ENCODE results near the gene TRAF3IP3.
"Not testable (repeated sequence)": the region's sequence is repeated elsewhere in the genome, so short reads cannot be mapped to it uniquely, and the experiment has no call there.

TRAF3IP3 gene

DNA sequence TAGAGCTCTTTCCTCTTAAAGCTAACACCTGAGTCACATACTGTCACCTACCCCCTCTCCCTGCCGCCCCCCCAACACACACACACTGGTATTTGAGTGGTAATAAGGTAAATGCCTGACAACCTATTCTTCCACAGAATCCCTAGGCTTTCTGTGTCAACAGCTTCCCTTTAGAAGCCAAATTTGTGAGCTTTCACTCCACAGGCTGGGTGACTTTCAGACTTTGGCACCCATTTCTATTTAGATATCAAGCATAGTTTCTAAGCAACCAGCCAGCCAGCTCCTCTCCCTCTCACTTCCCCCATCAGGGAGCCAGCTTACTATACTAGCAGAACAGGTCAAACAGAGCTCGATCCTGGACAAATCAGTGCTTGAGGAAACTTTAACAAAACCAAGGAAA, 31.7 kb downstream of the TRAF3IP3 start:
- H3K36me3 Mint-ChIP-seq (ENCODE audit: low read depth), result peaks cover 12% of the 10 kb centered on the region
- H3K27ac Mint-ChIP-seq, result no peak overlapping the region
- H3K27me3 Mint-ChIP-seq, result peaks cover 13% of the 10 kb centered on the region
- H3K9me3 Mint-ChIP-seq, result peaks cover 6% of the 10 kb centered on the region
- H3K4me1 Mint-ChIP-seq (ENCODE audit: low read depth), result peaks cover 28% of the 10 kb centered on the region
- no peak overlapping the region for H3K4me3 Mint-ChIP-seq

DNA sequence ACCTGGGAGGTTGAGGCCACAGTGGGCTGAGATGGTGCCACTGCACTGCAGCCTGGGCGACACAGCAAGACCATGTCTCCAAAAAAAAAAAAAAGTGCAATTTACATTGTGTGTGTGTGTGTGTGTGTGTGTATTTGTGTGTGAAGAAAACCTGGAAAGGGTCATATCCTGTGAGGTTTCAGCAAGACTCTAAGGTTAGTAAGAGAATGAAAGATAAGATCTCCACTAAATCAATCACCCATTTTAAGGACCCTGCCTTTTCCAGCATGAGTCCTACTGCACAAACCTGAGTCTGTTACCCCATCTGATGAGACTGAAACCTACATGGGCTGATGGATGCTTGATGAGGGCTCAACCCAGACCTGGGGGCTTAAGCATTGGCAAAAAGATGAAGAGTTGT, 33.4 kb downstream of the TRAF3IP3 start:
- peaks cover 6% of the 10 kb centered on the region for H3K9me3 Mint-ChIP-seq
- no peak overlapping the region for H3K27ac Mint-ChIP-seq
- H3K4me3 Mint-ChIP-seq, result no peak overlapping the region
- H3K36me3 Mint-ChIP-seq (ENCODE audit: low read depth), result peaks cover 4% of the 10 kb centered on the region
- H3K27me3 Mint-ChIP-seq, result peaks cover 25% of the 10 kb centered on the region
- H3K4me1 Mint-ChIP-seq (ENCODE audit: low read depth), result peaks cover 14% of the 10 kb centered on the region

DNA sequence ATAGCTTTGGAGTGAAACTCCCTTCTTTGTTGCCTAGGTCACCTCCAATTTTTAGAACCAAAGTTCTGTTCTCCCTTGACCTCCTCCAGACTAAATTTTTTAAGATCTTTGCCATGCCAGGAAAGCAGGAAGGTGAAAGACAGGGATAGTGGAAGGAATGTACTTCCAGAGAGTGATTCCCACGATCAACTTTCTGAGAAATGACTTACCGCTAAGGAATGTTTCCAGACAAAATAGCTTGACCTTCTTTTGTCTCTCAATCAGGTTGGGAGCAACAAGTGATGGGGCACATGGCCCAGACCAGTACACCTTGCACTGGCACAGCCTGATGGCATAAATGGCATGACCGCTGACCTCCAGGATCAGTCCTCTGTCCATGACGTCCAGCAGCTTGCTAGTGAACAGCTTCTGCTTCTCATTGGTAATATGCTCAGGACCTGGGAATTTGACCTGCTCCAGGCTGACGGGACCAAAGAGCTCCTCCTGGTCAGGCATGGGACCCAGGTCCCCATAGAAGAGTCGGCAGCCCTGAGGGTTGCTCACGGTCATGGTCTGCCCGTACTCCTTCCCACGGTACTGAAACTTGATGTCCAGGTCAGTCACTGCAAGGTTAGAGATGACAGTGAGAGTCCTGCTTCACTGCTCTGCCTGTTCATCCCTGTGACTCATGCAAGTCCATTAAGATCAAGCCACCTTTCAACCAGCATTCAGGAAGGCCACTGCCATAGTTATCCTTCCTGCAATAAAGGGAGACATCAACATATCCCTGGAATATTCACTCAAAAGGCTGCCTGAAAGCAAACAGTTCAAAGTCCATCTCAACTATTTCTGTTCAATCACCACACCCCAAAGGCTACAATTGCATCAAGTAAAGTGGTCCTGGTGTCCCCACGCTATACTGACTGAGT, 34.7 kb downstream of the TRAF3IP3 start:
- H3K9me3 Mint-ChIP-seq, result peaks cover 1% of the 10 kb centered on the region
- peaks cover 27% of the 10 kb centered on the region for H3K27me3 Mint-ChIP-seq
- no peaks in the 10 kb centered on the region for H3K36me3 Mint-ChIP-seq (ENCODE audit: low read depth)
- H3K4me1 Mint-ChIP-seq (ENCODE audit: low read depth), result peaks cover 1% of the 10 kb centered on the region
- H3K27ac Mint-ChIP-seq, result no peak overlapping the region
- H3K4me3 Mint-ChIP-seq, result no peak overlapping the region

- H3K4me1 Mint-ChIP-seq (ENCODE audit: low read depth), result no peaks in the 10 kb centered on the region
- peaks cover 27% of the 10 kb centered on the region for H3K27me3 Mint-ChIP-seq
- H3K4me3 Mint-ChIP-seq, result no peak overlapping the region
- H3K9me3 Mint-ChIP-seq, result no peaks in the 10 kb centered on the region
- H3K27ac Mint-ChIP-seq, result no peak overlapping the region
- H3K36me3 Mint-ChIP-seq (ENCODE audit: low read depth), result no peaks in the 10 kb centered on the region
Measured at GRCh38 chr1:209791920-209792319, 36.1 kb downstream of the TRAF3IP3 start.

DNA sequence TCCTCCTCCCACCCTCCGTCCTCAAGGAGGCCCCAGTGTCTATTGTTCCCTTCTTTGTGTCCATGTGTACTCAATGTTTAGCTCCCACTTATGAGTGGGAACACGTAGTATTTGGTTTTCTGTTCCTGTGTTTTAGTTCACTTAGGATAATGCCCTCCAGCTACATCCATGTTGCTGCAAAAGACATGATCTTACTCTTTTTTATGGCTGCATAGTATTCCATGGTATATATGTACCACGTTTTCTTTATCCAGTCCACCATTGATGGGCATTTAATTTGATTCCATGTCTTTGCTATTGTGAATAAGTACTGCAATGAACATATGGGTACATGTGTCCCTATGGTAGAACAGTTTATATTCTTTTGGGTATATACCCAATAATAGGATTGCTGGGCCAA, 37.9 kb downstream of the TRAF3IP3 start:
- not testable (repeated sequence) for H3K27ac Mint-ChIP-seq; H3K9me3 Mint-ChIP-seq; H3K4me1 Mint-ChIP-seq (ENCODE audit: low read depth); H3K4me3 Mint-ChIP-seq; H3K36me3 Mint-ChIP-seq (ENCODE audit: low read depth)
- peaks cover 27% of the 10 kb centered on the region for H3K27me3 Mint-ChIP-seq

GRCh38 chr1:209797978-209798639, 42.3 kb downstream of the TRAF3IP3 start:
- peaks cover 21% of the 10 kb centered on the region for H3K27me3 Mint-ChIP-seq

GRCh38 chr1:209800984-209801834, 45.4 kb downstream of the TRAF3IP3 start:
- no peaks in the 10 kb centered on the region for H3K36me3 Mint-ChIP-seq (ENCODE audit: low read depth)
- no peak overlapping the region for H3K4me3 Mint-ChIP-seq
- H3K9me3 Mint-ChIP-seq, result no peaks in the 10 kb centered on the region
- peaks cover 19% of the 10 kb centered on the region for H3K27me3 Mint-ChIP-seq
- no peak overlapping the region for H3K27ac Mint-ChIP-seq
- peaks cover 10% of the 10 kb centered on the region for H3K4me1 Mint-ChIP-seq (ENCODE audit: low read depth)

More at GRCh38 chr1:209797978-209798639, 42.3 kb downstream of the TRAF3IP3 start:
- Mint-ChIP-seq H3K4me1 (ENCODE audit: low read depth) (no peaks in the 10 kb centered on the region), H3K36me3 (ENCODE audit: low read depth) (no peaks in the 10 kb centered on the region), H3K4me3 (no peak overlapping the region), H3K9me3 (no peaks in the 10 kb centered on the region), H3K27ac (no peak overlapping the region)

DNA sequence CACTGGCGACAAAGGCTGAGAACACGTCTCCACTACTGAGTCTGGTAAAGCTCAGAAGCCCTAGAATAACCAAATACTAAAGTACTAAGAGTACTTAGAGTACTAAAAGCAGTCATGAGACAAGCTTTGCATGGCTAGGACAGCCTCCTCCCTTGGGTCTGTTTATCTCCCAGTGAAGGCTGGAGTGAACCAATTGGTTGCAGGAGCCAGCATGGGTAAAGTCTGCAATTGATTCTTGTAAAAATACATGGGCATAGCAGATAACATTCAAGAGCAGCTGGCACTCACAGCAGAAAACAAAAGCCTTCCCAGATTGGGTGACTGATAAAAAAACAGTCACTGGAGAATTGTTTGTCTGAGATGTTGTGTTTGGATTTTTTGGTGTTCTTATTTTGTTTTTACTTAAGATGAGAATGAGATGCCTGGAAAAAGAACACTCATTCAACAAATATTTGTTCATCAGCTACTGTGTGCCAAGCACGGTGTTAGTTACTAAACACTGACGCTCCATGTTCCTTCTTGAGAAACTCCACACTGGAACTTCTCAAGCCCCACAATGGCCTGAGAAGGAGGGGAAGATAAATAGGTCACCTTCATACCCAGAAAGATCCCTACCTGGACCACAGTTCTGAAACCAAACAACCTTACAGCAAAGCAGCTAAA, 46.4 kb downstream of the TRAF3IP3 start:
- H3K27me3 Mint-ChIP-seq, result peaks cover 19% of the 10 kb centered on the region
- no peaks in the 10 kb centered on the region for H3K9me3 Mint-ChIP-seq
- H3K36me3 Mint-ChIP-seq (ENCODE audit: low read depth), result no peaks in the 10 kb centered on the region
- H3K27ac Mint-ChIP-seq, result no peak overlapping the region
- peaks cover 14% of the 10 kb centered on the region for H3K4me1 Mint-ChIP-seq (ENCODE audit: low read depth)
- H3K4me3 Mint-ChIP-seq, result no peak overlapping the region

- Mint-ChIP-seq H3K9me3 (no peaks in the 10 kb centered on the region), H3K4me3 (no peak overlapping the region), H3K27me3 (peaks cover 19% of the 10 kb centered on the region), H3K4me1 (ENCODE audit: low read depth) (peaks cover 15% of the 10 kb centered on the region), H3K36me3 (ENCODE audit: low read depth) (no peaks in the 10 kb centered on the region), H3K27ac (no peak overlapping the region)
Measured at GRCh38 chr1:209802780-209803152, 46.9 kb downstream of the TRAF3IP3 start.

- Mint-ChIP-seq H3K9me3 (no peaks in the 10 kb centered on the region), H3K4me3 (no peak overlapping the region), H3K27ac (no peak overlapping the region), H3K36me3 (ENCODE audit: low read depth) (no peaks in the 10 kb centered on the region), H3K4me1 (ENCODE audit: low read depth) (peaks cover 15% of the 10 kb centered on the region), H3K27me3 (peaks cover 19% of the 10 kb centered on the region)
Measured at GRCh38 chr1:209803568-209803967, 47.7 kb downstream of the TRAF3IP3 start.

- peaks cover 22% of the 10 kb centered on the region for H3K4me1 Mint-ChIP-seq (ENCODE audit: low read depth)
Measured at GRCh38 chr1:209805341-209805781, 49.5 kb downstream of the TRAF3IP3 start.

DNA sequence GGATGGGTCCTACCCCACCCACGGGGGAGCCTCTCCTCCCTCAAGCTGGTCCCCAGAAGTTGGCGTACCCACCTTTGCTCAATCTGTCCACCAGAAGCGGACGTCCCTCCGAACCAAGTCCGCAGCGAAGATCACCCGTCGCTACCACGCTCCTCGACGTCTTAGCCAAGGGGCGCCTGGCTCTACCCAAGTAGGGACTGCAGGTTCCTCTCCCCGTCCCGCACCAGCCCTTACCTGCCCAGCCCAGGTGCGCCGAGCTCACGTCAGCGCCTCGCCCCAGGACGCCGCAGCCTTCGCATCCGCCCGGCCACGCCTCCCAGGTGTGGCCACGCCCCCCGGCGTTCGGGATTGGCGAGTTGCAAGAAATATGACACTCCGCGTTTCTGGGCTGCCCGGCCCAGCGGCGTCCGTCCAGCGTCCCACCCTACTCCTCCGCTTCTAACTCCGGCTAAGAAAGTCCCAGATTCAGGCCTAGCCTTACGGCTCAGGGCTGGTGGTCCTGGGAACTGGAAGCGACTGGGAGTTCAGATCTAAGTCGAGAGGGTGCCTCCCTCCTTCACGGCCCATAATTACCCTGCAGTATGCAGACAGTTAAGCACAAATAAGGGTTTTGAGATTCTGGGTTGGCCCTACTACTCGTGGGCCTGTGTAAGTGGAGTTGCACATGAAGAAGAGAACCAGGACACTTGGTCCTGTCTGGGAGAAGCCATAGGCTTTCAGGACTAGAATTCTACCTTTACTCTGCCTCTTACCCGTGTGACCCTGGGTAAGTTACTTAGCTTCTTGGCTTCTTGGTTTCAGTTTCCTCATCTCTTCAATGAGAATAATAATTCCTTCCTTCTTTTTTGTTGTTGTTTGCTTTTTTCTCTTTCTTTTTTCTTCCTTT, 50.3 kb downstream of the TRAF3IP3 start, which contains the start of gene IRF6:
TSS of gene IRF6 (minus strand) at position 268 of the 886 bp plus-strand sequence. CDS start 4,729 bp downstream, outside the sequence.
- H3K4me3 Mint-ChIP-seq, result peak within 1 kb of the TSS; percentile 71
- no peak within 1 kb of the TSS for H3K27ac Mint-ChIP-seq
- H3K4me1 Mint-ChIP-seq (ENCODE audit: low read depth), result peaks cover 22% of the 10 kb centered on the region
- no peaks in the 10 kb centered on the region for H3K36me3 Mint-ChIP-seq (ENCODE audit: low read depth)
- H3K27me3 Mint-ChIP-seq, result peaks cover 19% of the 10 kb centered on the region
- no peaks in the 10 kb centered on the region for H3K9me3 Mint-ChIP-seq

More at GRCh38 chr1:209805341-209805781, 49.5 kb downstream of the TRAF3IP3 start:
- peaks cover 19% of the 10 kb centered on the region for H3K27me3 Mint-ChIP-seq
- H3K4me3 Mint-ChIP-seq, result peak overlapping the region; percentile 13
- H3K36me3 Mint-ChIP-seq (ENCODE audit: low read depth), result no peaks in the 10 kb centered on the region
- H3K27ac Mint-ChIP-seq, result no peak overlapping the region
- no peaks in the 10 kb centered on the region for H3K9me3 Mint-ChIP-seq

DNA sequence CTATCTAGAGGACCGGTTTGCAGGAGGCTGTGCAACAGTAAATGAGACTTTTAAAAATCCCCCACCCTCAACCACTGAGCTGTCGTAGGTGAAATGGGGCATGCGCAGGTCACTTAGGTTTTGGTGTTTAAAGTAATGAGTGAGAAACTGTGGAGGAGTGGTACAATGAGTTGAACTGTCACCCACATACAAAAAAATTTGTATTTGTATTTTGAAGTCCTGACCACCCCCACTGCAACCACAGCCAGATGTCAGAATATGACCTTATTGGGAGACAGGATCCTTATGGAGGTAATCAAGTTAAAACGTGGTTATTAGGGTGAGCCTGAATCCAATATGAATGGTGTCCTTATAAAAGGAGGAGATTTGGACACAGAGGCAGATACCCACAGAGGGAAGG, 51.7 kb downstream of the TRAF3IP3 start:
- peaks cover 13% of the 10 kb centered on the region for H3K27me3 Mint-ChIP-seq
- no peak overlapping the region for H3K27ac Mint-ChIP-seq
- peaks cover 22% of the 10 kb centered on the region for H3K4me1 Mint-ChIP-seq (ENCODE audit: low read depth)
- H3K4me3 Mint-ChIP-seq, result no peak overlapping the region
- no peaks in the 10 kb centered on the region for H3K36me3 Mint-ChIP-seq (ENCODE audit: low read depth)
- H3K9me3 Mint-ChIP-seq, result no peaks in the 10 kb centered on the region

Data from stimulated activated naive CD8-positive, alpha-beta T cell treated with anti-CD3 and anti-CD28 coated beads, Interleukin-15, Interleukin-2, amounts not matched to agents 100 ng/mL and 50 ng/mL, for 24 hours (primary cell).